Measurements from ENCODE around the gene PRSS12. TPM values are rescaled to one million over a fixed set of nuclear protein-coding genes. Genes with fewer than 3 reads are reported as not detected.

PRSS12 gene
- total RNA-seq, 2 donors from 2014 or later = 0.12 TPM; not detected in 1

- DNase-seq (ENCODE audit: low spot score) = no peak
- no peak overlapping the region for H3K4me3 ChIP-seq
- no peak for TF ChIP-seq CTCF (IDR thresholded peaks at IDR 0.05)
Measured at GRCh38 chr4:118361192-118361591, 8.4 kb upstream of the PRSS12 start.

GRCh38 chr4:118360106-118360505 is 7.3 kb upstream of the PRSS12 start:
- no peaks in the 10 kb centered on the region for H3K36me3 ChIP-seq
- H3K4me1 ChIP-seq = no peaks in the 10 kb centered on the region
- no peak overlapping the region for H3K4me3 ChIP-seq
- H3K27ac ChIP-seq = no peak overlapping the region
- no peaks in the 10 kb centered on the region for H3K9me3 ChIP-seq
- no peaks in the 10 kb centered on the region for H3K27me3 ChIP-seq
- no peak for TF ChIP-seq CTCF (IDR thresholded peaks at IDR 0.05)
- DNase-seq (ENCODE audit: low spot score) = no peak

More at GRCh38 chr4:118361192-118361591, 8.4 kb upstream of the PRSS12 start:
- Histone ChIP-seq H3K9me3 (no peaks in the 10 kb centered on the region), H3K27me3 (no peaks in the 10 kb centered on the region), H3K27ac (no peak overlapping the region), H3K36me3 (no peaks in the 10 kb centered on the region), H3K4me1 (no peaks in the 10 kb centered on the region)

- H3K4me1 ChIP-seq = peaks cover 0 to 10% of the 10 kb centered on the region in 2 donors
- H3K4me3 ChIP-seq = no peak overlapping the region
- no peak overlapping the region for H3K27ac ChIP-seq
- H3K9me3 ChIP-seq = no peaks in the 10 kb centered on the region
- no peak for DNase-seq (ENCODE audit: low spot score)
- H3K36me3 ChIP-seq = no peaks in the 10 kb centered on the region
- H3K27me3 ChIP-seq = peaks cover 6 to 10% of the 10 kb centered on the region in 2 donors
- TF ChIP-seq CTCF (IDR thresholded peaks at IDR 0.05) = no peak
Measured at GRCh38 chr4:118357601-118358000, 4.8 kb upstream of the PRSS12 start.

- Histone ChIP-seq H3K9me3 (no peaks in the 10 kb centered on the region), H3K4me1 (peaks cover 0 to 13% of the 10 kb centered on the region in 2 donors), H3K4me3 (no peak overlapping the region), H3K36me3 (no peaks in the 10 kb centered on the region), H3K27ac (no peak overlapping the region), H3K27me3 (peaks cover 6 to 11% of the 10 kb centered on the region in 2 donors)
- TF ChIP-seq CTCF (IDR thresholded peaks at IDR 0.05) = no peak
- no peak for DNase-seq (ENCODE audit: low spot score)
Measured at GRCh38 chr4:118356731-118357130, 3.9 kb upstream of the PRSS12 start.

GRCh38 chr4:118356111-118356510 is 3.3 kb upstream of the PRSS12 start:
- no peak for TF ChIP-seq CTCF (IDR thresholded peaks at IDR 0.05)
- Histone ChIP-seq H3K27ac (no peak overlapping the region), H3K27me3 (peaks cover 6 to 11% of the 10 kb centered on the region in 2 donors), H3K4me3 (no peak overlapping the region), H3K9me3 (no peaks in the 10 kb centered on the region), H3K36me3 (no peaks in the 10 kb centered on the region), H3K4me1 (peaks cover 0 to 13% of the 10 kb centered on the region in 2 donors)
- DNase-seq (ENCODE audit: low spot score) = no peak

- TF ChIP-seq CTCF (IDR thresholded peaks at IDR 0.05) = no peak
- Histone ChIP-seq H3K9me3 (no peaks in the 10 kb centered on the region), H3K27ac (no peak overlapping the region), H3K36me3 (no peaks in the 10 kb centered on the region), H3K4me1 (peaks cover 0 to 13% of the 10 kb centered on the region in 2 donors), H3K27me3 (peaks cover 6 to 11% of the 10 kb centered on the region in 2 donors), H3K4me3 (no peak overlapping the region)
- DNase-seq (ENCODE audit: low spot score) = no peak
Measured at GRCh38 chr4:118354913-118355312, 2.1 kb upstream of the PRSS12 start.
